SK-N-SH (cell line): Measurements from ENCODE around the gene OTOA. TPM values are rescaled to one million over a fixed set of nuclear protein-coding genes. Genes with fewer than 3 reads are reported as not detected.
"Not testable (repeated sequence)": the region's sequence is repeated elsewhere in the genome, so short reads cannot be mapped to it uniquely, and the experiment has no call there.

Source experiments
- CTCF ChIA-PET: fragments of 300-600, 350-600 bp; formaldehyde crosslinking; extraction: SDS; loops from one replicate; lab custom pipeline; 2021; lab: Yijun Ruan, JAX
- POLR2A ChIA-PET: fragments of 350-600 bp; sonication (Branson Sonifier 250); formaldehyde crosslinking; extraction: SDS; loops from one replicate; lab custom pipeline; 2020; ENCODE audit warnings: antibody characterized with exemption, inconsistent platforms; lab: Yijun Ruan, JAX
- DNase-seq: peaks from one replicate; pipeline ENCODE4 v3.0.0; 2012
- H2AFZ ChIP-seq: fragments of 200-600 bp; sonication (generic); 2 replicates; pipeline ENCODE4 v1.8.1; 2016; ENCODE audit warnings: antibody characterized with exemption, mild to moderate bottlenecking, low read depth
- H3F3A ChIP-seq: fragments of 200-600 bp; sonication (generic); replicated peaks from 2 replicates; pipeline ENCODE3; 2016; ENCODE audit warnings: antibody characterized with exemption, mild to moderate bottlenecking; ENCODE audit not compliant: insufficient read depth
- H3K27ac ChIP-seq, 2 experiments: fragments of 200-500 bp in 1 of 2; fragments of 200-600 bp in 1 of 2; sonication (Bioruptor generic) in 1 of 2; sonication (generic), shearing (Covaris generic) in 1 of 2; 2 replicates each; pipeline versions ENCODE4 v1.5.1 to v1.6.1; 2014 to 2016; ENCODE audit warnings: low read depth in 2 of 2, inconsistent platforms in 1 of 2, low read length in 1 of 2, mild to moderate bottlenecking in 1 of 2, mixed read lengths in 1 of 2
- H3K27me3 ChIP-seq: fragments of 200-600 bp; sonication (generic), shearing (Covaris generic); 2 replicates; pipeline ENCODE4 v1.6.1; 2016; ENCODE audit warnings: mixed run types; ENCODE audit not compliant: insufficient read depth
- H3K36me3 ChIP-seq, 2 experiments: fragments of 200-500 bp in 1 of 2; fragments of 200-600 bp in 1 of 2; sonication (Bioruptor generic) in 1 of 2; sonication (generic) in 1 of 2; replicated peaks in 1 of 2; 2 replicates each; pipeline versions ENCODE3 to v1.5.1; 2014 to 2016; ENCODE audit warnings: low read length in 1 of 2, mild to moderate bottlenecking in 1 of 2; ENCODE audit not compliant: insufficient read depth in 2 of 2, control insufficient read depth in 1 of 2
- H3K4me1 ChIP-seq, 2 experiments: fragments of 200-500 bp in 1 of 2; fragments of 200-600 bp in 1 of 2; sonication (Bioruptor generic) in 1 of 2; sonication (generic), shearing (Covaris generic) in 1 of 2; 2 replicates each; pipeline versions ENCODE4 v1.5.1 to v1.6.1; 2014 to 2016; ENCODE audit warnings: low read depth in 1 of 2, low read length in 1 of 2, mixed run types in 1 of 2; ENCODE audit not compliant: insufficient read depth in 2 of 2, control insufficient read depth in 1 of 2
- H3K4me2 ChIP-seq: fragments of 200-600 bp; sonication (generic), shearing (Covaris generic); 2 replicates; pipeline ENCODE4 v1.6.1; 2017; ENCODE audit warnings: mixed run types
- H3K4me3 ChIP-seq, 2 experiments: fragments of 200-500 bp in 1 of 2; fragments of 200-600 bp in 1 of 2; sonication (Bioruptor generic) in 1 of 2; sonication (generic), shearing (Covaris generic) in 1 of 2; 2 replicates each; pipeline versions ENCODE4 v1.5.1 to v1.8.1; 2014 to 2016; ENCODE audit warnings: low read depth in 2 of 2, inconsistent platforms in 1 of 2, low read length in 1 of 2, mild to moderate bottlenecking in 1 of 2, mixed read lengths in 1 of 2, moderate library complexity in 1 of 2
- H3K79me2 ChIP-seq: fragments of 200-600 bp; sonication (generic); 2 replicates; pipeline ENCODE4 v1.8.1; 2017; ENCODE audit warnings: mild to moderate bottlenecking; ENCODE audit not compliant: insufficient read depth
- H3K9ac ChIP-seq: fragments of 200-600 bp; sonication (generic); 2 replicates; pipeline ENCODE4 v1.6.1; 2017; ENCODE audit warnings: mixed run types
- H3K9me2 ChIP-seq: fragments of 200-600 bp; sonication (generic); 2 replicates; pipeline ENCODE4 v1.6.1; 2017; ENCODE audit warnings: mixed run types
- H3K9me3 ChIP-seq: fragments of 200-600 bp; sonication (generic); 2 replicates; pipeline ENCODE4 v1.6.1; 2017; ENCODE audit warnings: mixed run types, mild to moderate bottlenecking, moderate library complexity
- H4K20me1 ChIP-seq: fragments of 200-600 bp; sonication (generic); 2 replicates; pipeline ENCODE4 v1.6.1; 2017; ENCODE audit warnings: mild to moderate bottlenecking, mixed run types; ENCODE audit not compliant: insufficient read depth
- FOSL2 ChIP-seq: IDR thresholded peaks from 2 replicates; pipeline ENCODE4 v1.4.0; 2012; ENCODE audit warnings: low read depth, mild to moderate bottlenecking, moderate library complexity, borderline replicate concordance
- WGBS: methylation state at CpG from one replicate; pipeline ENCODE4 v1.1.6; 2017; ENCODE audit warnings: low lambda C conversion rate; 5-methylcytosine and 5-hydroxymethylcytosine counted together
- polyA plus RNA-seq, 3 experiments: library from polyadenylated mRNA; depleted of rRNA; stranded (reverse); fragments of >200 nt; gene quantifications; 2 replicates each; pipeline ENCODE4 v1.2.3, GENCODE V29; 2012
- TF ChIP-seq, protein P1 (sequence below): IDR thresholded peaks from 2 replicates; pipeline ENCODE4 v1.4.0; 2012; ENCODE audit warnings: low read depth, borderline replicate concordance

Gene OTOA
- polyA plus RNA-seq, 1 of the 3 experiments (the other 2 are of a cell fraction) = 0.02 TPM

- H3K9me2 ChIP-seq, H2AFZ ChIP-seq, H3K4me3 ChIP-seq, H3K4me1 ChIP-seq, H3K27me3 ChIP-seq, H3K9me3 ChIP-seq, H3K4me2 ChIP-seq, DNase-seq, H4K20me1 ChIP-seq, POLR2A ChIA-PET, H3K9ac ChIP-seq, H3K27ac ChIP-seq: not testable (repeated sequence)
- CTCF ChIA-PET = interaction anchor here (2.0 kb wide), 1 partner anchor 26 kb away, joined by 6 read pairs; no protein-coding TSS in a partner anchor
- Histone ChIP-seq H3K79me2 (peaks cover 52% of the 10 kb centered on the region), H3K36me3 (peaks cover 6 to 38% of the 10 kb centered on the region in 2 experiments), H3F3A (peaks cover 18% of the 10 kb centered on the region)
- 93% methylated on average over 8 of the region's 8 CpGs for WGBS
These were observed 32.4 kb upstream of the OTOA start for GRCh38 chr16:21631376-21631775.

GRCh38 chr16:21631951-21632575 lies 31.7 kb upstream of the OTOA start:
- 85% methylated on average over 5 of the region's 5 CpGs for WGBS

GRCh38 chr16:21634216-21634615 lies 29.6 kb upstream of the OTOA start:
- 100% methylated on average over 2 of the region's 5 CpGs for WGBS
- H3K4me3 ChIP-seq = no peak overlapping the region
- no peak overlapping the region for H3K9ac ChIP-seq
- H3K79me2 ChIP-seq = peaks cover 44% of the 10 kb centered on the region
- H3F3A ChIP-seq = peaks cover 17% of the 10 kb centered on the region
- H2AFZ ChIP-seq = no peak overlapping the region
- CTCF ChIA-PET = interaction anchor here (1.9 kb wide), 1 partner anchor 9 kb away, joined by 5 read pairs; no protein-coding TSS in a partner anchor
- no peak overlapping the region for H3K4me2 ChIP-seq
- no peaks in the 10 kb centered on the region for H3K9me2 ChIP-seq
- no peak for TF ChIP-seq FOSL2
- TF ChIP-seq, protein P1, sequence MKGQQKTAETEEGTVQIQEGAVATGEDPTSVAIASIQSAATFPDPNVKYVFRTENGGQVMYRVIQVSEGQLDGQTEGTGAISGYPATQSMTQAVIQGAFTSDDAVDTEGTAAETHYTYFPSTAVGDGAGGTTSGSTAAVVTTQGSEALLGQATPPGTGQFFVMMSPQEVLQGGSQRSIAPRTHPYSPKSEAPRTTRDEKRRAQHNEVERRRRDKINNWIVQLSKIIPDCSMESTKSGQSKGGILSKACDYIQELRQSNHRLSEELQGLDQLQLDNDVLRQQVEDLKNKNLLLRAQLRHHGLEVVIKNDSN = no peak
- TF ChIP-seq, all 33 proteins: peak for 0
- no peak overlapping the region for H3K27ac ChIP-seq
- DNase-seq = no peak
- H3K27me3 ChIP-seq = no peaks in the 10 kb centered on the region
- H3K36me3 ChIP-seq = peaks cover 6 to 22% of the 10 kb centered on the region in 2 experiments
- H3K4me1 ChIP-seq = peaks cover 0 to 14% of the 10 kb centered on the region in 2 experiments; a peak in 1 of 4 replicates
- H4K20me1 ChIP-seq = no peaks in the 10 kb centered on the region
- no peaks in the 10 kb centered on the region for H3K9me3 ChIP-seq
- POLR2A ChIA-PET = no interaction called here

More at GRCh38 chr16:21631951-21632575, 31.7 kb upstream of the OTOA start:
- H3K4me3 ChIP-seq, H3K9ac ChIP-seq, H3K4me2 ChIP-seq, H3K9me3 ChIP-seq, H2AFZ ChIP-seq, H3K27me3 ChIP-seq, H4K20me1 ChIP-seq, H3K4me1 ChIP-seq, DNase-seq, POLR2A ChIA-PET, CTCF ChIA-PET, H3K27ac ChIP-seq, H3K9me2 ChIP-seq: not testable (repeated sequence)
- H3F3A ChIP-seq = peaks cover 13% of the 10 kb centered on the region
- peaks cover 6 to 38% of the 10 kb centered on the region in 2 experiments for H3K36me3 ChIP-seq
- H3K79me2 ChIP-seq = peaks cover 57% of the 10 kb centered on the region

DNA sequence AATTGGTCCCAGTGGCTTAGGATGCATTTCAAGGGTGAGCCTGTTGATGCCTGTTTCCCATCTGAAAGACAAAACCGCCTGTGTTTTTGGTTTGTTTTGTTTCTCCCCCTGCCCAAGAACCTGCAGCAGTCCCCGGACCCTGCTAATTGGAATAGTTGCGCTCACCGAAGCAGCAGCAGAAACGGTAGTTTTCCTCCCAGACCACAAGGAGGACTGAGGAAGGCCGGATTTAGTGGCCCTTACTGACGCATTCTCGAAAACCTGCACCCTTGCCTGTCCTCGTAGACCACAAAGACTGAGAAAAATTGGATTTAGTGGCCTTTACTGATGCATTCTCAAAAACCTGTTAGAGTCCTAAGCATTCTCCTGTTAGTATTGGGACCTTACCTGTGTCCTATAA lies 28.1 kb upstream of the OTOA start:
- H3K4me2 ChIP-seq, H4K20me1 ChIP-seq, H3K27ac ChIP-seq, H3K9me3 ChIP-seq, H3K9me2 ChIP-seq, POLR2A ChIA-PET, H3K9ac ChIP-seq, H2AFZ ChIP-seq, H3K4me3 ChIP-seq, DNase-seq, H3K27me3 ChIP-seq: not testable (repeated sequence)
- 94% methylated on average over 9 of the region's 9 CpGs for WGBS
- peaks cover 6 to 14% of the 10 kb centered on the region in 2 experiments for H3K36me3 ChIP-seq
- H3K4me1 ChIP-seq = peaks cover 0 to 17% of the 10 kb centered on the region in 2 experiments; a peak in 1 of 4 replicates
- CTCF ChIA-PET = interaction anchor here (0.6 to 0.9 kb wide), 2 partner anchors 11 to 20 kb away, joined by 3 read pairs; no protein-coding TSS in a partner anchor
- H3K79me2 ChIP-seq = peaks cover 43% of the 10 kb centered on the region
- peaks cover 22% of the 10 kb centered on the region for H3F3A ChIP-seq
